Colonic mucosa (tissue), 4 donors: ENCODE measurements around the gene GRIN2A. TPM values are rescaled to one million over a fixed set of nuclear protein-coding genes. Genes with fewer than 3 reads are reported as not detected.

Source experiments
- DNase-seq: peaks from one replicate; pipeline ENCODE4 v3.0.0-alpha.2; 2020
- H3K27ac ChIP-seq: fragments of 200-600 bp; one replicate; pipeline ENCODE4 v1.8.0; 2021
- H3K27me3 ChIP-seq: fragments of 200-600 bp; one replicate; pipeline ENCODE4 v1.8.0; 2021
- H3K36me3 ChIP-seq: fragments of 200-600 bp; one replicate; pipeline ENCODE4 v1.8.0; 2021
- H3K4me1 ChIP-seq: fragments of 200-600 bp; one replicate; pipeline ENCODE4 v1.8.0; 2021; ENCODE audit warnings: mild to moderate bottlenecking
- H3K4me3 ChIP-seq: fragments of 200-600 bp; one replicate; pipeline ENCODE4 v1.8.0; 2021
- H3K9ac ChIP-seq, 2 donors: one replicate each; pipeline ENCODE4 v1.7.0; 2013; ENCODE audit warnings: control low read depth in 2 of 2, low read depth in 2 of 2, low read length in 2 of 2
- H3K9me3 ChIP-seq: fragments of 200-600 bp; one replicate; pipeline ENCODE4 v1.8.0; 2021
- intact Hi-C: fragments of 100-400 bp; cut with DNase I; formaldehyde crosslinking; loops from one replicate; pipeline ENCODE4 v1.14.1; 2022
- total RNA-seq, 2 donors: library from RNA; stranded (reverse); fragmentation: NEBNext Ultra II Directional in 1 of 2; extraction: Animal tissue kit (Norgen Biotek cat#: 25700) in 1 of 2; gene quantifications; one replicate each; pipeline ENCODE4 v1.2.1, GENCODE V29; 2021
- TF ChIP-seq, protein P1 (sequence below): fragments of 200-600 bp; IDR thresholded peaks from one replicate; pipeline ENCODE4 v1.8.0; 2022; ENCODE audit warnings: antibody characterized with exemption, mild to moderate bottlenecking
- donor health status: healthy.
- donor health status: DM: no; HTN: no; CAD: no.
- donor health status: DM: no; HTN: no; CAD: no.

The GRIN2A gene
- total RNA-seq, 2 donors from 2014 or later, result 0.15 to 0.40 TPM

DNA sequence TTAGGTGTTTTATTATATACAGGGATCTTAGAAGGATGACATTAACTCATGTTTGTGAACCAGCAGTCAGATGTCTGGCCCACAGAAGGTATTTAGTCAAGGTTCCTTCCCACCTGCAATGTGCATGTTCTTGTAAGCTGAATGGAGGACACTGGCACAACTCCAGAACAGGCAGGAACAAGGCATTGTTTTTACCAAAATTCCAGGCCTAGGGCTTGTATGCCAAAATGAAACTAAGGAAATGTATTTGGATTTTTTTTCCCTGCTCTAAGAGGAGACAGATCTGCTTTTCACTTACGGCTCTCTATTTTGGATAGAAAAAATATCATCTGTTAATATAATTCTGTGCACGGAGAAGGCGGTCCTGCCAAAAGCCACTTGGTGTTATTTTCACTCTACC lies 312.5 kb downstream of the GRIN2A start:
- Histone ChIP-seq H3K4me1 (no peaks in the 10 kb centered on the region), H3K27me3 (no peaks in the 10 kb centered on the region), H3K36me3 (no peaks in the 10 kb centered on the region), H3K4me3 (no peak overlapping the region), H3K9me3 (no peaks in the 10 kb centered on the region), H3K27ac (no peak overlapping the region), H3K9ac (no peak overlapping the region)
- TF ChIP-seq, protein P1, sequence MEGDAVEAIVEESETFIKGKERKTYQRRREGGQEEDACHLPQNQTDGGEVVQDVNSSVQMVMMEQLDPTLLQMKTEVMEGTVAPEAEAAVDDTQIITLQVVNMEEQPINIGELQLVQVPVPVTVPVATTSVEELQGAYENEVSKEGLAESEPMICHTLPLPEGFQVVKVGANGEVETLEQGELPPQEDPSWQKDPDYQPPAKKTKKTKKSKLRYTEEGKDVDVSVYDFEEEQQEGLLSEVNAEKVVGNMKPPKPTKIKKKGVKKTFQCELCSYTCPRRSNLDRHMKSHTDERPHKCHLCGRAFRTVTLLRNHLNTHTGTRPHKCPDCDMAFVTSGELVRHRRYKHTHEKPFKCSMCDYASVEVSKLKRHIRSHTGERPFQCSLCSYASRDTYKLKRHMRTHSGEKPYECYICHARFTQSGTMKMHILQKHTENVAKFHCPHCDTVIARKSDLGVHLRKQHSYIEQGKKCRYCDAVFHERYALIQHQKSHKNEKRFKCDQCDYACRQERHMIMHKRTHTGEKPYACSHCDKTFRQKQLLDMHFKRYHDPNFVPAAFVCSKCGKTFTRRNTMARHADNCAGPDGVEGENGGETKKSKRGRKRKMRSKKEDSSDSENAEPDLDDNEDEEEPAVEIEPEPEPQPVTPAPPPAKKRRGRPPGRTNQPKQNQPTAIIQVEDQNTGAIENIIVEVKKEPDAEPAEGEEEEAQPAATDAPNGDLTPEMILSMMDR, result no peak
- intact Hi-C loops, result no loop called here
- DNase-seq, result no peak

DNA sequence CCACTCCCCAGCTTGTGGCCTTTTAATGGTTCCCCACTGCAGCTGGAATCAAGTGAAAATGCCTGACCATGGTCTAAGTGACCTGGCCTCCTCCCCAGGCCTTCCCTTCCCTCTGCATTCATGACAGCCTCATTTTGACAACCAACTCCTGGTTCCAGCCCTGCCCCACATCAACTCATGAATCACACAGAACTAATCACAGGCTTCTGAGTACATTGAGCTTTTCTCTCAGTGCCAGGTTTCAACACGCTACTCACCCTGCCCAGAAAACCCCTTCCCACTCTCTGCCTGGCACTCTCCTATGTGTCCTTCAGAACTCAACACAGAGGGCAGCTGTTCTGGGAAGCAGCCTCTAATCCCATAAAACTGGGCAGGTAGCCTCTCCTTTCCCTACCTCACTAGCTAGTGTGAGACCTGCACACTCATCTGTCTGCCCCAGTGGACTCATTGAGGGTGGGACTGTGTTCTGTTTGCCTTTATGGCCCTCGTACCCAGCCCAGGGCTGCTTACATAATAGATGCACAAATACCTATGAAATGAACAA lies 313.6 kb downstream of the GRIN2A start:
- intact Hi-C loops, result no loop called here
- no peak overlapping the region for H3K4me3 ChIP-seq
- no peaks in the 10 kb centered on the region for H3K9me3 ChIP-seq
- H3K36me3 ChIP-seq, result no peaks in the 10 kb centered on the region
- H3K27me3 ChIP-seq, result no peaks in the 10 kb centered on the region
- no peak overlapping the region for H3K9ac ChIP-seq
- no peaks in the 10 kb centered on the region for H3K4me1 ChIP-seq
- no peak for DNase-seq
- H3K27ac ChIP-seq, result no peak overlapping the region
- TF ChIP-seq, protein P1, result no peak

DNA sequence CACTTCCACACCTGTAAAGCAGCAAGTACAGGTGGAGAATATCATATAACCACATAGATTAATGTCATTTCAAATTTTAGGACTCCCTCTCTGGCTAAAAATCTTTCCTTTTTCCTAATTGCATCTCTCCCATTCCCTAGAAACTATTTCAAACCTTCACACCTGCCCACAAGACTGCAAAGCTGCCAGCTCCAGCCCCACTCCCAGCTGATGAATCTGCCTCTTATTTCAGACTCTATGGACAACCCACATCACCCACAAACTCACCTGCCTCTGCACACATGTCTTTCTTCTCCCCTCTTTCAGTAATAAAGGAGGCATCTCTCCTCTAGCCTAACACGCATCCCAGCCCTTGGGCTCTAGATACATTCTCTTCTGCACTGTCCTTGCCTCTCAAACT lies 315.1 kb downstream of the GRIN2A start:
- Histone ChIP-seq H3K9me3 (no peaks in the 10 kb centered on the region), H3K4me3 (no peak overlapping the region), H3K9ac (no peak overlapping the region), H3K36me3 (no peaks in the 10 kb centered on the region), H3K27me3 (no peaks in the 10 kb centered on the region), H3K27ac (no peak overlapping the region), H3K4me1 (no peaks in the 10 kb centered on the region)
- no peak for DNase-seq
- intact Hi-C loops, result no loop called here
- TF ChIP-seq, protein P1, result no peak

DNA sequence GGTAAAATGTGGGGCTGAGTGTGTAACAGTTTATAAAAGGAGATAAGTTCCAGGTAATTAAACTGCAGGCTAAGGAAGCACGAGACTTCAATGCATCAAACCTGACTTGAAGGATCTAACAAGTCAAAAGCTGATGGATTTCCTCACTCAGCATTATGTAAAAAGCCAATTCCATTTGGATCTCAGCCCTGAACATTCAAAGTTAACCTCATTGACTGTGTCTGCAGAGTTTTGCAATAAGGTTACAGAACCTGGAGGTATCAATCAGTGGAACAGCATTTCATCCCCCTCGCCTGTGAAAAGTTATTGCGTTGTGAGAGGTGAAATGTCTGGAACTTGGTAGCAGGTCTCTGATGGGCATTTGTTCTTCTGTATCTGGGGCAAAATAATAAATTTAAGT lies 317.8 kb downstream of the GRIN2A start:
- TF ChIP-seq, protein P1, result no peak
- Histone ChIP-seq H3K4me3 (no peak overlapping the region), H3K27ac (no peak overlapping the region), H3K9me3 (no peaks in the 10 kb centered on the region), H3K9ac (no peak overlapping the region), H3K36me3 (no peaks in the 10 kb centered on the region), H3K4me1 (no peaks in the 10 kb centered on the region), H3K27me3 (no peaks in the 10 kb centered on the region)
- no peak for DNase-seq
- intact Hi-C loops, result no loop called here

DNA sequence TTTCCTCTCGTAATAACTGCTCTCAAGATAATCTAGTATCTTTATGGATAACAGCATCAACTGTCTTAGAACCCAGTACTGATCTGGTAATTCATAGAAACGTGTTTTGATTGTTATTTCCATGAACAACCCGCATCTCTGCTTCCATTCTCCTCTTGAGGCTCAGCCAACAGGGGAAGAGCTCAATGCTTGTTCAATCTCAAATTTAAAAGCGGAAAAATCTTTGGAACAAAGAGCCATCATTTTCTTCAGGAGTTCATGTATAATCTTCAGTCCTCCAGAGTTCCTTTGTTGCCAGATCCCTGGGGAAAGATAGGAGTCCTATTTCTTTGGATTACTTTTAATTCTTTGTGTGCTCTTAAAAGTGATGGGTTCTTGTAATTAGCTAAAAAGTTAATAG lies 319.9 kb downstream of the GRIN2A start:
- Histone ChIP-seq H3K27ac (no peak overlapping the region), H3K9ac (no peak overlapping the region), H3K27me3 (no peaks in the 10 kb centered on the region), H3K9me3 (no peaks in the 10 kb centered on the region), H3K36me3 (no peaks in the 10 kb centered on the region), H3K4me1 (no peaks in the 10 kb centered on the region), H3K4me3 (no peak overlapping the region)
- TF ChIP-seq, protein P1, result no peak
- no peak for DNase-seq
- intact Hi-C loops, result no loop called here

DNA sequence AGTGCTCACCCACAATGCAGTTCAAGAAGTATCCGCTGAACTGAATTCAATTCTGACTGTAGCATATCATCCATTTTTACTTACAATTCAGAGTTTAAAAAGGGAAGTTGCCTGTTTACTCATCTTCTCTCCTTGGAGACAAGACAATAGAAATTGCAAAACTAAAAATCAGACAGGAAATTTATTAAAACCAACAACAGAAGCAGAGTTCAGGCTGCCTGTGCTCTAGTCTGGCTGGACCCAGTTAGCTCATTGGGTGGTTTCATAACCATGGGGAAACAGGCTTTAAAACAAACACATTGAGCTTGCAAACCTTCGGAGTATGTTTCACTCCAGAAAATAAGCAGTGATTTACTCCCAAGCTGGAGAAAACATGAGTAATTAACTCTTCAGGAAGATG lies 321.4 kb downstream of the GRIN2A start:
- DNase-seq, result no peak
- no peaks in the 10 kb centered on the region for H3K27me3 ChIP-seq
- intact Hi-C loops, result no loop called here
- H3K4me1 ChIP-seq, result no peaks in the 10 kb centered on the region
- no peak overlapping the region for H3K9ac ChIP-seq
- no peaks in the 10 kb centered on the region for H3K9me3 ChIP-seq
- TF ChIP-seq, protein P1, result no peak
- H3K36me3 ChIP-seq, result no peaks in the 10 kb centered on the region
- H3K4me3 ChIP-seq, result no peak overlapping the region
- H3K27ac ChIP-seq, result no peak overlapping the region
